Measurements from ENCODE around the gene MAP2K1. TPM values are rescaled to one million over a fixed set of nuclear protein-coding genes. Genes with fewer than 3 reads are reported as not detected.

The MAP2K1 gene
- polyA plus RNA-seq, 1 experiment = 18.4 TPM

DNA sequence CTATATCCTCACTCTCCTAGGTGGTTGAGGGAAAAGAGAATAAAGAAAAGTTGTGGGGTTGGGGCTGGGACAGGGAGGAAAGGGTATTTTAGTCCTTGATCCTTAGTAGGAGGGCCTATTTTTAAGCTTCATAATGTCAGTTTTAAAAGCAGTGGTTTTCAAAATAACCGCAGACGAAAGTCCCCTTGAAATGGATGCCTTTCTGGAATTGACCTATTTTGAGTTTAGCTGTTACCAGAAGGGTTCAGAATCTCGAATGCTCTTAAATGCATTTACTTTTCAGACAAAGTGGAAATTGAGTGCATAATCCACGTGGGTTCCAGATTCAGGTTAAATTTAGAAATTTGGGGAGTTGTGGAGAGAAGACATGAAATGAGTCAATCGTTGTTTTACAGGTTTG, 16.6 kb downstream of the MAP2K1 start:
- Histone ChIP-seq H3K27ac (ENCODE audit: low read depth, low read length) (no peak overlapping the region), H3K27me3 (ENCODE audit: control insufficient read depth, insufficient read depth, low read length) (no peaks in the 10 kb centered on the region), H3K4me3 (ENCODE audit: low read depth, low read length) (no peak overlapping the region), H3K9me3 (ENCODE audit: control insufficient read depth, insufficient read depth, low read length) (no peaks in the 10 kb centered on the region)
- DNase-seq (ENCODE audit: low read depth, low spot score) = no peak
- TF ChIP-seq, protein P1, sequence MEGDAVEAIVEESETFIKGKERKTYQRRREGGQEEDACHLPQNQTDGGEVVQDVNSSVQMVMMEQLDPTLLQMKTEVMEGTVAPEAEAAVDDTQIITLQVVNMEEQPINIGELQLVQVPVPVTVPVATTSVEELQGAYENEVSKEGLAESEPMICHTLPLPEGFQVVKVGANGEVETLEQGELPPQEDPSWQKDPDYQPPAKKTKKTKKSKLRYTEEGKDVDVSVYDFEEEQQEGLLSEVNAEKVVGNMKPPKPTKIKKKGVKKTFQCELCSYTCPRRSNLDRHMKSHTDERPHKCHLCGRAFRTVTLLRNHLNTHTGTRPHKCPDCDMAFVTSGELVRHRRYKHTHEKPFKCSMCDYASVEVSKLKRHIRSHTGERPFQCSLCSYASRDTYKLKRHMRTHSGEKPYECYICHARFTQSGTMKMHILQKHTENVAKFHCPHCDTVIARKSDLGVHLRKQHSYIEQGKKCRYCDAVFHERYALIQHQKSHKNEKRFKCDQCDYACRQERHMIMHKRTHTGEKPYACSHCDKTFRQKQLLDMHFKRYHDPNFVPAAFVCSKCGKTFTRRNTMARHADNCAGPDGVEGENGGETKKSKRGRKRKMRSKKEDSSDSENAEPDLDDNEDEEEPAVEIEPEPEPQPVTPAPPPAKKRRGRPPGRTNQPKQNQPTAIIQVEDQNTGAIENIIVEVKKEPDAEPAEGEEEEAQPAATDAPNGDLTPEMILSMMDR (IDR thresholded peaks at IDR 0.05; ENCODE audit: low read depth, low read length) = no peak
- POLR2A ChIA-PET = interaction anchor here (0.7 kb wide), 1 partner anchor 11 kb away, joined by 11 read pairs; no protein-coding TSS in a partner anchor
- CTCF ChIA-PET = interaction anchor here (0.6 to 3.7 kb wide), 4 partner anchors 16 to 116 kb away, joined by 4 to 31 read pairs (median 8); partner anchors contain the start of genes MAP2K1 and SNAPC5

DNA sequence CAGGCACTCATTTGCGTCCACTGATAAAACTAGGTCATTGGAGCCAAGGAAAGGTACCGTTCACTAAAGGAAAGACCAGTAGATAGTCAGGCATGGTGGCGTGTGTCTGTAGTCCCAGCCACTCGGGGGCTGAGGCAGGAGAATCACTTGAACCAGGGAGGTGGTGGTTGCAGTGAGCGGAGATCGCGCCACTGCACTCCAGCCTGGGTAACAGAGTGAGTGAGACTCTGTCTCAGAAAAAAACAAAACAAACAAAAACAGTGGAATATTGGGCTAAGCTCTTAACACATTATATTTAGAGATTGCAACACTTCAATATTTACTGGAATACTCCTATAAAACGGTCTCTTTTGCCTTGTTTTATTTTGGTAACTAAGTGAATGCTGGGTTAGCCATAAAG, 17.4 kb downstream of the MAP2K1 start:
- DNase-seq (ENCODE audit: low read depth, low spot score) = no peak
- no peak overlapping the region for H3K4me3 ChIP-seq (ENCODE audit: low read depth, low read length)

DNA sequence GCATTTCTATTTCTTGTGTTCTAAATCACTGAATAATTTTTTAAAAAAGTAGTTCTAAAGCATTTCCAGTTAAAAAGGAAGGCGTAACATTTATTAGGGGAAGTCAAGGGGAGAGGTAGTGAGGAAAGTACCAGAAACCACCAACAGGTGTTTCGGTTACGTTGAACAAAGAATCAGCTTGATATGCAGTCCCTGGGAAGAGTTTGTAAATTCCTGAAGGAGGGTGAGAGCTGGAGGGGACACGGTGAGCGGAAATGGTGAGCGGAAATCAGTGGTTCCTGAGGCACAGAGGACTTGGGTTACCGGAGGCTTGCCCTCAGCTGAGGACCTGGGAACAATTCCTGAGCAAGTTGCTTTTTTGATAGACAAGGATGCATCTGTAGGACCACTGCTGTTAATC, 17.8 kb downstream of the MAP2K1 start:
- Histone ChIP-seq H3K9me3 (ENCODE audit: control insufficient read depth, insufficient read depth, low read length) (no peaks in the 10 kb centered on the region), H3K27me3 (ENCODE audit: control insufficient read depth, insufficient read depth, low read length) (no peaks in the 10 kb centered on the region), H3K4me3 (ENCODE audit: low read depth, low read length) (no peak overlapping the region), H3K27ac (ENCODE audit: low read depth, low read length) (no peak overlapping the region)
- POLR2A ChIA-PET = no interaction called here
- no peak for DNase-seq (ENCODE audit: low read depth, low spot score)
- TF ChIP-seq, protein P1 (IDR thresholded peaks at IDR 0.05; ENCODE audit: low read depth, low read length) = no peak
- CTCF ChIA-PET = interaction anchor here (3.7 kb wide), 1 partner anchor 17 kb away, joined by 31 read pairs; the partner anchor contains the start of gene MAP2K1

More for the DNA sequence above, 17.4 kb downstream of the MAP2K1 start:
- ChIA-PET POLR2A (no interaction called here), CTCF (interaction anchor here (1.1 to 3.7 kb wide), 3 partner anchors 17 to 94 kb away, joined by 4 to 31 read pairs (median 9); partner anchors contain the start of genes MAP2K1 and SNAPC5)
- Histone ChIP-seq H3K9me3 (ENCODE audit: control insufficient read depth, insufficient read depth, low read length) (no peaks in the 10 kb centered on the region), H3K27ac (ENCODE audit: low read depth, low read length) (no peak overlapping the region), H3K27me3 (ENCODE audit: control insufficient read depth, insufficient read depth, low read length) (no peaks in the 10 kb centered on the region)
- TF ChIP-seq, protein P1 (IDR thresholded peaks at IDR 0.05; ENCODE audit: low read depth, low read length) = no peak

DNA sequence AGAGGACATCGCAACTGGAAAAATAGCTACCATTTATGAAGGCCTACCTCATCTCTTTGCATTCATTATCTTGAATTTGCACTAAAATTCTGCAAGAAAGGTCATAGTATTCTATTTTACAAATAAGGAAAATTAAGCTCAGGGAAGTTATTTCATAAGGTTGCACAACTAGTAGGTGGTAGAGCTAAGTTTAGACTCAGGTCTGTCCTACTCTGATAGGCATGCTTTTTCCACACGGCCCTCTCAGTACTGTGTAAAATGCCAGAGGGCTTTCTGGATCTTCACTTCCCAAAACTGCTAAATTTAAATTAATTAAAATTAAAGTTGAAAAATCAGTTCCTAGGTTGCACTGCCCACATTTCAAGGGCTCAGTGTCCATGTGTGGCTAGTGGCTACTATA, 18.3 kb downstream of the MAP2K1 start:
- Histone ChIP-seq H3K27ac (ENCODE audit: low read depth, low read length) (no peak overlapping the region), H3K27me3 (ENCODE audit: control insufficient read depth, insufficient read depth, low read length) (no peaks in the 10 kb centered on the region), H3K4me3 (ENCODE audit: low read depth, low read length) (no peak overlapping the region), H3K9me3 (ENCODE audit: control insufficient read depth, insufficient read depth, low read length) (no peaks in the 10 kb centered on the region)
- TF ChIP-seq, protein P1 (IDR thresholded peaks at IDR 0.05; ENCODE audit: low read depth, low read length) = no peak
- POLR2A ChIA-PET = no interaction called here
- no peak for DNase-seq (ENCODE audit: low read depth, low spot score)
- CTCF ChIA-PET = interaction anchor here (3.7 kb wide), 1 partner anchor 18 kb away, joined by 31 read pairs; the partner anchor contains the start of gene MAP2K1

DNA sequence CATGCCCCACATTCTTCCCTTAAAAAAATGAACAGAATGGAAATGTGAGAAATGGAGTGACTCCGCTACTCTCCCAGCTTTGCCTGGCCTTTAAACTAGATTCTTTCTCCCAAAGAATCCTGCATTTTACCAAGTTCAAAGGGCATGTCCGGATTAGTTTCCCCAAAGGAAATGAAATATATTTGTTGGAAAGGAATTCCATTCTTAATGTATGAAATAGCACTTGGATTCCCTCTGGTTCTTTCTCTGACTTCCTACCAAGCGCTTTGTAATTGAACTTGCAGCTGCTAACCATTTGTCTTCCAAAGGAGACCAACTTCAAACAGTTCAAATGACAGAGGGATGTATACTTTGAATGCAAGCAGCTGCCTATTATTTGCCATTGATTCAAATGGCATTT, 18.9 kb downstream of the MAP2K1 start:
- H3K27ac ChIP-seq (ENCODE audit: low read depth, low read length) = no peak overlapping the region
- no peaks in the 10 kb centered on the region for H3K9me3 ChIP-seq (ENCODE audit: control insufficient read depth, insufficient read depth, low read length)
- H3K4me3 ChIP-seq (ENCODE audit: low read depth, low read length) = no peak overlapping the region
- ChIA-PET POLR2A (no interaction called here), CTCF (interaction anchor here (3.7 kb wide), 1 partner anchor 18 kb away, joined by 31 read pairs; the partner anchor contains the start of gene MAP2K1)
- H3K27me3 ChIP-seq (ENCODE audit: control insufficient read depth, insufficient read depth, low read length) = no peaks in the 10 kb centered on the region
- DNase-seq (ENCODE audit: low read depth, low spot score) = no peak
- TF ChIP-seq, protein P1 (IDR thresholded peaks at IDR 0.05; ENCODE audit: low read depth, low read length) = no peak
